PC-9 (cell line): ENCODE results near the gene SLC35F3.

Experiments
- EZH2 ChIP-seq: fragments of 200-600 bp; sonication (generic); IDR thresholded peaks from 2 replicates; pipeline ENCODE4 v1.8.0; 2017; ENCODE audit warnings: antibody characterized with exemption, low read depth
- TF ChIP-seq, protein P1 (sequence below): fragments of 200-600 bp; sonication (generic); conservative IDR thresholded peaks from 2 replicates; pipeline ENCODE4 v1.6.1; 2017; ENCODE audit warnings: mixed run types, antibody characterized with exemption, mild to moderate bottlenecking, moderate library complexity

- TF ChIP-seq, protein P1, sequence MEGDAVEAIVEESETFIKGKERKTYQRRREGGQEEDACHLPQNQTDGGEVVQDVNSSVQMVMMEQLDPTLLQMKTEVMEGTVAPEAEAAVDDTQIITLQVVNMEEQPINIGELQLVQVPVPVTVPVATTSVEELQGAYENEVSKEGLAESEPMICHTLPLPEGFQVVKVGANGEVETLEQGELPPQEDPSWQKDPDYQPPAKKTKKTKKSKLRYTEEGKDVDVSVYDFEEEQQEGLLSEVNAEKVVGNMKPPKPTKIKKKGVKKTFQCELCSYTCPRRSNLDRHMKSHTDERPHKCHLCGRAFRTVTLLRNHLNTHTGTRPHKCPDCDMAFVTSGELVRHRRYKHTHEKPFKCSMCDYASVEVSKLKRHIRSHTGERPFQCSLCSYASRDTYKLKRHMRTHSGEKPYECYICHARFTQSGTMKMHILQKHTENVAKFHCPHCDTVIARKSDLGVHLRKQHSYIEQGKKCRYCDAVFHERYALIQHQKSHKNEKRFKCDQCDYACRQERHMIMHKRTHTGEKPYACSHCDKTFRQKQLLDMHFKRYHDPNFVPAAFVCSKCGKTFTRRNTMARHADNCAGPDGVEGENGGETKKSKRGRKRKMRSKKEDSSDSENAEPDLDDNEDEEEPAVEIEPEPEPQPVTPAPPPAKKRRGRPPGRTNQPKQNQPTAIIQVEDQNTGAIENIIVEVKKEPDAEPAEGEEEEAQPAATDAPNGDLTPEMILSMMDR, result peak; percentile 97
- no peak for TF ChIP-seq EZH2
Measured at GRCh38 chr1:234154320-234155251, 250.1 kb downstream of the SLC35F3 start.
